NCI-H187 (cell line): Measurements from ENCODE around the gene DEPDC1B.
"Not testable (repeated sequence)": the region's sequence is repeated elsewhere in the genome, so short reads cannot be mapped to it uniquely, and the experiment has no call there.

Experiments
- DNase-seq, 2 experiments: peaks; one replicate each; lab custom pipeline; 2025; lab: John Stamatoyannopoulos, UW

The DEPDC1B gene

DNA sequence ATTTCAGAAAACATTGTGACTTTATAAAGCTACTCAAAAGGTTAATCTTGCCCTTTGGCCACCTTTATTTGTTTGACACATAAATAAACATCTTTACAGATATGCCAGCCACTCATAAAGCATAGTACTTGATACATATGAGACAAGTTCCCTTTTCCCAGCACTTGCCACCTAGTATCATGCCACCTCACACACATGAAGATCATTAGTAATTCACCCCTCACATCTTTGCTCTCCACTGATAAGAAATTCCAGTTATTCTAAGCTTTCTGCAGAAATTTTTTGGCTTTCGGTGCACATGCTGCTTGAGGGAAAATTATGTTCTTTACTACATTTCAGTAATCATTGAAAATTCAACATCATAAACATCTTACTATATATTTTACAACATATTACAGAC, 59.1 kb downstream of the DEPDC1B start:
- no peak for DNase-seq

DNA sequence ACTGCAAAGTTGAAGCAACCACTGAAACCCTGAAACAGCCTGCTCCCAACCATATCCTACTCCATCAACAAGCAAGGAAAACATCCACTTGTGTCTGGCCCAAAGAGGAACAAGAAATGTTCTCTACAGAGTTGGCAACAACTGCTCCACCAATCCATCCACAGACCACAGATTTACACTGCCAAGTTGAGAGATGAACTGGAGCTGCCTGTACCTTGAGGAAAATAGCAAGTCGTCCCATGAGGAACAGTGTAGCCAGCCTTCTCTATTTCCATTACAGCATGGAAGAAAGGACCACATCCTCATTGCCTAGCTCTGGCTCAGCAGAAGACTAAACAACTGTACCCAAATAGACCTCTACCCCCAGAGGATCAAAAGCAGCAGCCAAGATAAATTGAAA, 60.4 kb downstream of the DEPDC1B start:
- DNase-seq, result no peak

DNA sequence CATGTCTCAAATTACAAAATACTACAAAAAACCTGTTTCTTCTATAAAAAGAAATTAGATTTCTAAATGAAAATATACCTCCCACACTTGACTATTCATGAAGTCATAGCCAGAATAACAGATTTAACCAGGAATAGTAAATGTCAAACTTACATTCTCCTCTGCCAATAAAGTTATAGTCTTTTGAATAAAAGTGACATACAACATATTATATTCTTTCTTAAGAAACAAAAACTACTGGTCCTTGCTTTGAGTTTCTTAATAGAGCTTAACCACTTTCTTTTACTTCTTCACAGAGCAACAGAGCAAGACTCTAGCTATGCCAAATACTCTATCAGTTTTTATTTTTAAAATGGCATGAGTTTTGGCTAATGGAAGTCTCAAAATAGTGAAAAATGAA, 61.7 kb downstream of the DEPDC1B start:
- no peak for DNase-seq

DNA sequence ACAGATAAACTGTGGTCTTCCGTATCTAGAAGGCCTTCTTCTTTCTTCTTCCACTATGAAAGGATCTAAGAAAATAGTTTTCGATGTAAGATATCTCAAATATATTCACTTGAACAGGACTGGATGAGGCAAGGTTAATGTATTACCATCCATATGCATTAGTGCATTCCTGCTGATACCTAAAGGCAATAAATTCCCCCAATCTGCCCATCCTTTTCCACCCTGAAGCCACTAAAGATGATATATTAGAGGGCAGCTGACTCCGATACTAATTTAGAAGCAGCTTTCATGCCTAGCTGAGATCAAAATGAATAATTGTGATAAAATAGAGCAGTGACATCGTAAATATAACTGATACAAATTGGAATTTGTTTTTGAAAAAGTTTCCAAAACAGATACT, 63.3 kb downstream of the DEPDC1B start:
- no peak for DNase-seq

DNA sequence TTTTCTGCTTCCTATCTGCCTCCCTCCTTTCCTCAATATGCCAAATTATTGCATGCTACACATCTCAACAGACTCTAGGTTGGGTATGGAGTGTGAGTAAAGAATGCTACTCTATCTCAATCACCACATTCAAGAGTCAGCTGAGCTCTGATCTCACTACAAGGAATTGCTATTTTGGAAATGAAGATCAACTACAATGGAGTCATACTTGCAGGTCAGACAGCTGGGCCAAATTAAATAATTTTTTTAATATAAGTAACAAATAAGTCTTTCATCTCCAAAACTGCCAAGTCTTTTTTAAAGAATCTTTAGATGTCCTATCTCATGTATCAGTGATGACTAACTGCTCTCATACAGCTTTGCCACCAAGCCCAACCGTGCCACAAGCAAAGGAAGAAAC, 64.0 kb downstream of the DEPDC1B start:
- no peak for DNase-seq

DNA sequence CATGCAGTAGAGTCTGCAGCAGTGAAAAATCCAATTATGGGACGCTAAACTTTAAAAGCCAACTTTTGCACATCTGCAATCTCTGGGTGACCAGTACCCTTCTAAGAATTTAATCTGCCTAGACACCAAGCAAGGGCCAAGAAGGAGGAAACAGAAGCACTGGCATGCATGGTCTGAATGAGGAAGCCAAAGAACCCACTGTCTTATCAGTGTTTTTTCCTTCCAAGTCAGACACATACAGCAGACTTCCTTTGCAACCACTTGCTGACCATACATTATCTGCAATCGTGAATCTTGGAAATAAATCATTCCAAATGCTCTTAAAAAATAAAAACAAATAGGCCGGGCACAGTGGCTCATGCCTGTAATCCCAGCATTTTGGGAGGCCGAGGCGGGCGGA, 65.9 kb downstream of the DEPDC1B start:
- no peak for DNase-seq

DNA sequence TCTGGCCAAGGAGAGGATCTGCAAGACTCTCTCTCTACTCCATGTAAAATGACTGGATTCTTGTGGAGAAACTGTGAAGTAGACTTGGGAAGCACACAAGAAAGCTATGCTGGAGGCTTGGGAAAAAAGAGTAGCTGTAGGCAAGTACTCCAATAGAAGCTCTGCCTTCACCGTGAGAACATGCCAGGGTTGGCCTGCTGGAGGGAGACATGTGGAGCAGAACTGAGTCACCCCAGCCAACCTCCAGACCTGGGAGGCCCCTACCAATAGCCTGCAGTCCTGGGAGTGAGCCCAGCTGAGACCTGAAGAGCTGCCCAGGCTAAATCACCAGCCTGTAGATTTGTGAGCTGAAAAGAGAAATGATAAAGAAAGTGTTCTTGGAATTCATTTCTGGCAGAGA, 66.6 kb downstream of the DEPDC1B start:
- no peak for DNase-seq

DNA sequence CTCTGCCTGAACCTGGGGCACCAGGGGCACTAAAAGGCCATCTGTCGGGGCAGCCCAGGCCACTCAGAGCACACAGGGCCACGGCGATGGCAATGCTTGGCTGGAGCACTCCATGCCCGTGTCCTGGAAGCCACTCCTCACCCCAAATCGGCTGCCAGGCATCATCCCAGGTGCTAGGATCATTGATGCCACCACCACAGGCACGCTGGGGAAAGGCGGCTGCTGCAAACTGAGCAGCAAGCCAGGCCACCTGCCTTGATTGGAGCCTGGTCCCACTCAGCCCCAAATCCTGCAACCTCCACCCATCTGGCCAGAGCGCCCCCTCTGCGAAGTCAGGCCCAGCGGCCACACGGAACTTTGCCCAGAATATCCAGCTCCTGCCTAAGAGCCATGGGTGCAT, 67.8 kb downstream of the DEPDC1B start:
- DNase-seq, result no peak

DNA sequence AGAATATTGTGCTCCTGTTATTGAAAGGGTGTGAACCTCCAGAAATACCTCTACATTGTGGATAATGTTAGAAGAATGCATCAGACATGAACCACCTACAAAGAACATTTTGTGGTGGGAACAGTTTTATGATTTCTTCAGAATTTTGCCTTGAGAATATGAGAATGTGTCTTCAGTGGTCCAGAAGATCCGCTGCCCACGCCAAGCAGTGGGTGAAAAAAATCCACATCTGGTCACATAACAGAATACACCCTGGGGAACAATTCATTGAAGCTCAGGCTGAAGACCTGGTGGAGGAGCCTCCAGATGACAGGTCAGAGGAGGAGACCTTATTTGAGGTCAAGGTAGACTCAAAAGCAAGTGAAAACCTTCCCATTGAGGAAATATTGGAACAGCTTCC, 69.1 kb downstream of the DEPDC1B start:
- no peak for DNase-seq

DNA sequence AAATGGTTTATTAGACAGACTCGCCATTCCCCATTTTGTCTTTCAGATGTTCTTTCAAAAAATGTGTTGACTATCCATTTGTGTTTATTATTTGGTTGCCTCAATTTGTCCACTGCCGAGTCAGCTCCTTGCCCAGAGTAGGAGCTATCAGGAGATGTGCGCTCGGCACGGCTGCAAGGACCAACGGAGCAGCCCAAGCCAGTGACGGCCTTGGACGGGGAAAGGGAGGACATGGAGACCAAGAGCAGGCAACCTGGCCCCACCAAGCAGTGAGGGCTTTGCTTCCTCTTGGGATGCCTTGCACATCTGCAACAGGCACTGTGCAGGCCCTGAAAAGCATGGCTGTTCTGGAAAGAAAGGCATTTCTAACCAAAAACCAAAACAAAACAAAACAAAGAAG, 69.8 kb downstream of the DEPDC1B start:
- no peak for DNase-seq

DNA sequence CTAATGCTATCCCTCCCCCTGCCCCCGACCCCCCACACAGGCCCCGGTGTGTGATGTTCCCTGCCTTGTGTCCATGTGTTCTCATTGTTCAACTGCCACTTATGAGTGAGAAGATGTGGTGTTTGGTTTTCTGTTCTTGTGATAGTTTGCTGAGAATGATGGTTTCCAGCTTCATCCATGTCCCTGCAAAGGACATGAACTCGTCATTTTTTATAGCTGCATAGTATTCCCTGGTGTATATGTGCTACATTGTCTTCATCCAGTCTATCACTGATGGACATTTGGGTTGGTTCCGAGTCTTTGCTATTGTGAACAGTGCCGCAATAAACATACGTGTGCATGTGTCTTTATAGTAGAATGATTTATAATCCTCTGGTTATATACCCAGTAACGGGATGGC, 75.1 kb downstream of the DEPDC1B start:
- DNase-seq, result not testable (repeated sequence)

DNA sequence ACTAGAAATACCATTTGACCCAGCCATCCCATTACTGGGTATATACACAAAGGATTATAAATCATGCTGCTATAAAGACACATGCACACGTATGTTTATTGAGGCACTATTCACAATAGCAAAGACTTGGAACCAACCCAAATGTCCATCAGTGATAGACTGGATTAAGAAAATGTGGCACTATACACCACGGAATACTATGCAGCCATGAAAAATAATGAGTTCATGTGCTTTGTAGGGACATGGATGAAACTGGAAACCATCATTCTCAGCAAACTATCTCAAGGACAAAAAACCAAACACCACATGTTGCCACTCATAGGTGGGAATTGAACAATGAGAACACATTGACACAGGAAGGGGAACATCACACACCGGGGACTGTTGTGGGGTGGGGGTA, 79.2 kb downstream of the DEPDC1B start:
- not testable (repeated sequence) for DNase-seq

DNA sequence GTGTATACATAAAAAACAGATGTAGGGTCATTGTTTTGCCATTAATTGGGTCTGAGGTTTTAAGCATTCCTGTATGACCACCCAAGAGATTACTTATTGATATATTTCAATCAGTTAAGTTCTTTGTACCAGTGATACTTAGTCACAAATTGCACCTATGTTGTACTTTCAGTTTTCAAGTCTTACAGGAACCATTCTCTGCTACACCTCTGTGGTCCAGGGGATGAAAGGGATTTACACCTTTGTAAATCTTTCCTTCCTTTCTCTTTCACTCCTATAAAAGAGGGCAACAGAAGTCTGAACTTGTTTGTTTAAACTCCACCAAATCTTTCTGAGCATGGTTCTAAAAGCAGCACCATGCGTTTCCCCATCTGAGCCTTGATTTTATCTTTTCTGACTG, 86.1 kb downstream of the DEPDC1B start:
- DNase-seq, result no peak

DNA sequence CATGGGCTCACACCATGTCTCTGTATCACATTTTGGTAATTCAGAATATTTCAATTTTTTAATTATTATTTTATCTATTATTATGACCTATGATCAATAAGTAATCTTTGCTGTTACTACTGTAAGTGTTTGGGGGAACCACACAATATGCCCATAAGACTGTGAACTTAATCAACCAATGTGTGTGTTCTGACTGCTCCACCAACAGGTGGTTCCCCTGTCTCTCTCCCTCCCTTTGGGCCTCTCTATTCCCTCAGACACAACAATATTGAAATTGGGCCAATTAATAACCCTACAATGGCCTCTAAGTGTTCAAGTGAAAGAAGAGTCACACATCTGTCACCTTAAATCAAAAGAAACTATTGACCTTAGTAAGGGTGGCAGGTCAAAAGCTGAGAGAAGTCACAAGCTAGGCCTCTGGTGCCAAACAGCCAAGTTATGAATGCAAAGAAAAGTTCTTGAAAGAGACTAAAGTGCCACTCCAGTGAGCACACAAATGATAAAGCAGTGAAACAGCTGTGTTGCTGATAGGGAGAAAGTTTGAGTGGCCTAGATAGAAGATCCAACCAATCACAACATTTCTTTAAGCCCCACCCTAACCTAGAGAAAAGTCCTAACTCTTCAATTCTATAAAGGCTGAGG, 88.7 kb downstream of the DEPDC1B start:
- no peak for DNase-seq

DNA sequence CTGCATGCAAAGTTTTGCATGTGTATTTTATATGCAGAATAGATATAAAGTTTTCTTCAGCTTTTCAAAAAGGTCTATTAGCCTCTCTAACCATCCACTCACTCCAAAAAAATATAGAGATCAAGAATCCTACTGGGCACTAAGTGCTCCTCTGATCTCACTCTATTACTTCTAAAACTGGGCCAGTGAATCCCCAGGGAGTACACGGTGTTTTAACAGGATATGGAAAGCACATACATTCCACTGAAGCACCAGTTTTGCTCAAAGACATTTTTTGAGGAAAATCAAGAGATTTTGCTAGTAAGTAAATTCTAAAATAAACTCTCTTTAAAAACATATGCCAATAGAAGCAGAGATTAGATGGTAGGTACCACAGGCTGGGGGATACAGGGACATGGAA, 95.2 kb downstream of the DEPDC1B start:
- DNase-seq, result no peak

DNA sequence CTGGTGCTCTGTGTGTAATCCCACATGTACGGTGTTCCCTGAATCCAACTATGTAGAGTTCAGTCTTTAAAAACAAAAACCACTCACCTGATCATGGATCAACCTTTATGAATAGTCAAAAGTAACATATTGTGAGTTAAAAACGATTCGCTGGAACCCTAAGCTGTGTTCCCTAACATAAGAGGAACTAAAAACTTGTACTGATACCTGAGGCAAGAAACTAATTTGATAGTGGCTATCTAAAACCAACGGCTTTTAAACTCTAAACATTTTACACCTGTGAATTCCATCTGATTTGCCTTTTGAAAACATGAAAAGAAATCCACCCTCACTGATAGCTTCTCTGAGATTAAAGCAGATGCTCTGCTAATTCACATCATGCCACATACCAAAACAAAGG, 101.5 kb downstream of the DEPDC1B start:
- DNase-seq, result no peak

DNA sequence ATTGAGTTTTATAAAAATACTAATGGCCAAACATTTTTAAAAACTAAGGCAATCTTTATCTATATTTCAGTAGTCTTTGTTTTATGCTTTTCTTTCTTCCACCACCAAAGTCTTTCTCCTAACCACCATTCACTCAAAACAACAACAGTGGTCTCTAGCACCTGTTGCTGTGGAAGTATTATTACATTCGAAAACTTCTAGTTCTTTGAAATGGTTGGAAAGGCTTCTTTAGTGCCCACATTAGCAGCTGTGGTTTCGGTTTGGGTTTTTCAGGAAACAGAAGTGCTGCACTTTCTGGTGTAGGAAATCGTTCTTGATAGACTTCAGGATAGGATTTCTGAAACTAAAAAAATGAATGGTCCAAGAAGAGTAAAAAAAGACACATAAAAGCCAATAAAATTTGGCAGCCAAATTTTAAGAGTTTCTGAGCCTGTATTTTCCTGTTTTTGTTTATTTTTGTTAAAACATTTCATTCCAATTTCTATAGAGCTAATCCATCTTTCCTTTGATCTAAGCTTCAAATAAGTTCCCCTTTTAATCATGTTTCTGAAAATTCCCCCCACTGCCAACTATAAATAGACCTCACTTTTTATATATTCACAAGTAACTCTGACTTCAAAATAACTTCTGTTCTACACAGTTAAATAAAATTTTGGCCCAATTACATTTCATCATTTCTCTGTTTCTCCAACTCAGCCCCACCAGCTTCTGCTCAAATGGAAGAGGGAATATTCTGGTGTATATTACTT, 102.2 kb downstream of the DEPDC1B start:
- no peak for DNase-seq

DNA sequence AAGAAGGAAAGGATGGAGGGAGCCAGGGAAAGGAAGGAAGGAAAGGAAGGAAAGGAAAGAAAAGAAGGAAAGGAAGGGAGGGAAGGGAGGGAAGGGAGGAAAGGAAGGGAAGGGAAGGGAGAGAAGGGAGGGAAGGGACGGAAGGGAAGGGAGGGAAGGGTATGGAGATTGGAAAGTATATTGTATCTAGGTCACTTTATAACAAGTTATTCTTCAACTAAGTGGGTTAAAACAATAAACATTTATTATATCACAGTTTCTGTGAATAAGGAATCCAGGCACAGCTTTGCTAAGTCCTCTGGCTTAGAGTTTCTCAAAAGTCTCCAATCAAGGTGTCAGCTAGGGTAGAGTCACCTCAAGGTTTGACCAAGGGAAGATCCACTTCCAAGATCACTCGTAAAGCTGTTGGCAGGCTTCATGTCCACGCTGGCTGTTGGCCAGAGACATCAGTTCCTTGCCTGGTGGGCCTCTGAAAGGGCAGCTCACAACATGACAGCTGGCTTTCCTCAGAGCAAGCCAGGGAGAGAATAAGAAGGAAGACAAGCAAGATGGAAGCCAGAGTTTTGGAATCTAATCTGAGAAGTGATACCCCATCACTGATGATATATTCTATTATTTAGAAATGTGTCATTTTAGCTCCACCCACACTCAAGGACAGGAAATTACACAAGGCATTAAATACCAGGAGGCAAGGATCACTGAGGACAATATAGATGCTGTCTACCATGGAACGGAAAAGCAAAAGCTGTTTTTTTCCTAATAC, 105.1 kb downstream of the DEPDC1B start:
- DNase-seq, result no peak

DNA sequence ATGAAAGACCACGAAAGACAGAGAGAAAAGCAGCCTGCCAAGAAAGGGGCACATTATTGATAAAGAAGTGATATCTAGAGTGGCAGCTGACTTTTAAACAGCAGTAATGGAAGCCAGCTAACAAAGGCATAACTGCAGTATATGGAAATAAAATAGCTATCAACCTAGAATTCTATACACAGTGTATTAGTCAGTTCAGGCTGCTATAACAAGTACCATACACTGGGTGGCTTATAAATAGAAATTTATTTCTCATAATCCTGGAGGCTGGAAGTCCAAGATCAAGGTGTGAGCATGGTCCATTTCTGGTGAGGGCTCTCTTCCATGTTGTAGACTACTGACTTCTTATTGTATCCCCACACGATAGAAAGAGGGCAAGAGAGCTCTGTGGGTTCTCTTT, 109.8 kb downstream of the DEPDC1B start:
- DNase-seq, result no peak

DNA sequence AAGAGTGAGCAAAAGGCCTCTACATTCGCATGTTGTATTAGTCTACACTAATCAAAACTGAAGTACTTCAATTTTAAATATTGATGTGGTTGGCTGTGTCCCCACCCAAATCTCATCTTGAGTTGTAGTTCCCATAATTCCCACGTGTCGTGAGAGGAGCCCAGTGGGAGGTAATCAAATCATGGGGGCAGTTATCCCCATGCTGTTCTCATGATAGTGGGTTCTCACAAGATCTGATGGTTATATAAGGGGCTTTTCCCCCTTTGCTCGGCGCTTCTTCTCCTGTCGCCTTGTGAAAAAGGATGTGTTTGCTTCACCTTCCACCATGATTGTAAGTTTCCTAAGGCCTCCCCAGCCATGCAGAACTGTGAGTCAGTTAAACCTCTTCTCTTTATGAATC, 112.7 kb downstream of the DEPDC1B start:
- DNase-seq, result not testable (repeated sequence)

DNA sequence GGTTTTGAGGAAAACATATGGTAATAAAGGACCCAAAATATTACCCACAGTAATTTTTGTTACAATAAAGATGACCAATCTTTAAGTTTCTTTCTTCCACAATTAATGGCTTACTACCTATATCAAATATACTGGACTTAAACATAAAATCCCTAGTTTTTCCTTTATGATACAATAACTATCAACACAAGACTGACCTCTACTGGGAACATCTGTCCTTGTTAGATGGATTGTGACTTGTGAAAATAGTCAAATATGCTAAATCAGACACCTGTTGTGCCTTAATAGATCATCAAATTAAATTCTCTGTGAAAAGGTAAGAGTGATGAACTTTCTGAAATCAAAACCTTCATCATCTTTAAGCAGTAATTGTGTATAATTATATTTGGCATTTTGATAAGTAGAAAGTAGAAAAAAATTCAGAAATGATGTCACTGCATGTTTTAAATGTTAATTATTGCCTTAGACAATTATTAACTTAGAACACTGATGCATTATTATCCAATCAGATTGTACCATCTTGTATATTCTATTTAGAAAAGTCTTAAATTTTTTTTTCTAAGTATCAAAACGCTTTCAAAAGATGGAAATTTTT, 113.6 kb downstream of the DEPDC1B start:
- DNase-seq, result no peak

DNA sequence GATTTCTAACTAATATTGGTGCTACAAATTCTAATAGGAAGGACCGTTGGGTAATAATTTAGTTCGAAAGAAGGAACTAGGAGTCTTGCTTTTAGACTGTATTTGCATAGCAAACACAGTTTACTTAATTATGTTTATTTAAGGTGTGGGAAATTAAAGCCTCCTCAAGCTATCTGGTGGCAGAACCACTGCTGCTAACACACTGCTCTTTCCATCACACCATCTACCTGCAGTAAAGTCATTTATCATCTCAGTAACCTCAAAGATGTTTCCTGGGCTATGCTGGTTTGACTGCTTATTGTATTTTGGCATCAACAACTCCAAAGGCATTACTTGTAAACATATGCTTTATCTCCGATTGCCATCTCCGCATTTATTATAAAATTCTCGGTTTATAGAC, 114.3 kb downstream of the DEPDC1B start:
- DNase-seq, result no peak

DNA sequence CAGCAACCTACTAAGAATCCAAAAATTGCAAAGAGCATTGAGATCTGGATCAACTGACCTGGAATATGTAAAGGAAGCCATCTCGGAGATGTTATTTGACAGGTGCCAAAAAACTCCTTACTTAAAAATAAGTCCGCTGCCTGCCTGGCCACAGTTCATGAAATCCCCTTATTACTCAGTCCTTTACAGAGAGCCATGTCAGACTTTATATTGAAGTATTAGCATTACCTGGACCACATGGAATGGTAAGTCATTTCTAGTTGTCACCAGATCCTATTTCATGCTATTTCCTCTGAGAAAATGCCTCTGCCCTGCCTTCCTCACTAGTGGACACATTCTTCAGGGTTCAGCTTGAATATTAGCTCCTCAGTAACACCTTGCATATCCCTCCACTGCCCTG, 115.7 kb downstream of the DEPDC1B start:
- no peak for DNase-seq
